NCI-H2029 (cell line): ENCODE results near the gene COPG2.

Experiments used
- DNase-seq: peaks from one replicate; lab custom pipeline; 2025; lab: John Stamatoyannopoulos, UW

Gene COPG2

DNA sequence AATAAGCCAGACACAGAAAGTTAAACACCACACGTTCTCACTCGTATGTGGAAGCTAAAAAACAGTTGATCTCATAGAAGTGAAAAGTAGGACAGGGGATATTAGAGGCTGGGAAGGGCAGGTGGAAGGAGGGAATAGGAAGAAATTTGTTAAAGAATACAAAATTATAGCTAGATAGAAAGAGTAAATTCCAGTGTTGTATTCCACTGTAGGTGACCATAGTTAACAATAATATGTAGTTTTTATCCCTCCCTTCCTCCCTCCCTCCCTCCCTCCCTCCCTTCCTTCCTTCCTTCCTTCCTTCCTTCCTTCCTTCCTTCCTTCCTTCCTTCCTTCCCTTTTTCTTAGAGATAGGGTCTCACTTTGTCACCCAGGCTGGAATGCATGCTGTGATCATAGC, 196.6 kb downstream of the COPG2 start:
- DNase-seq, result no peak

DNA sequence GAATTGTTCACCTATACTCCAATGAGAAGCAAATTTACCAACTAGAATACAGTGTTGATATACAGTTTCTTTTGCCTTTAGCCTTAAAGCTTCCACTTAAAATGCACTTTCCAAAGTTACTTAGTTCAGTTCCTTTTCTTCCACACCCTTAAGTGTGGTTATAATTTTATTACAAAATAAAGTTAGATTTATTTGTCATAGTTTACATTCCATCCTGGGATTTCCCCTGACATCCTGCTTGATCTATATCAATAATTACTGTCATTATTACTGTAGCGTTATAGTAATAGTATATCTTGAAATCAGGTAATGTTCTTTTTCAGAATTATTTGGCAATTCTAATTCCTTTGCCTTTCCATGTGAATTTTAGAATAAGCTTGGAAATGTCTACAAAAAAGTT, 199.9 kb downstream of the COPG2 start:
- DNase-seq, result no peak

DNA sequence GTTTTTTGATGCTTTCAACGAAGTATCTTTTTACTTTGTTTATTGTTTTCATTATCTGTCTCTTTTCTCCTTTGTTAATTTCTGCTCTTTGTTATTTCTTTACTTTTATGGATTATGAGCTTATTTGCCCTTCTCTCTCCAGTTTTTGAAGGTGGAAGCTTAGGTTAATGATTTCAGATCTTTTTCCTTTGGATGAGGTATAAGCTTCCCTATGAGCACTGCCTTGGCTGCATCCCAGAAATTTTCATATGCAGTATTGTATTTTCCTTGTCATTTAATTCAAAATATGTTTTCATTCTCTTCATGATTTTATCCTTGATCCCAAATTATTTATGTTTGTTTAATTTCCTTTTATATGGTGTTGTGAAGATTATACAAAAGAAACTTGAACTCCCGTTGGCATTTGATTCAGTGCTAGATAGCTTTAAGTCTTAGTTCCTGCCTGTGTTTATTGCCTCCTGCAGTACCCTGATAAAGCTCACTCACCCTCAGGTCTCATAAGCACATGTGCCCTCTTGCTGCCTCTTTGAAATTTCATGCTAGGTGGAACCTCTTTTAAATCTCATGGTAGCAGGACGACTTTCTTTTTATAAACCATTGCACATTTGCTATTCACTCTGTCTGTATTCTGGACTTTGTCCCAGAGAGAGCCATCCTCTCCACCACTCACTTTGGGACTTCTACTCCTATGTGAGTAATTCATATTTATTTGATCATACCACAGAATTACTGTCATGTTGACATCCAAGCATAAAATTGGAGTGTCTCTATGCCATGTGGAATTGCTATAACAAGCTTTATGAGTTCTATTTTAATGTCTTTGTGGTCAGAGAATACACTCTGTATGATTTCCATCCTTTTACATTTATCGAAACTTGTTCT, 204.8 kb downstream of the COPG2 start:
- DNase-seq, result no peak

DNA sequence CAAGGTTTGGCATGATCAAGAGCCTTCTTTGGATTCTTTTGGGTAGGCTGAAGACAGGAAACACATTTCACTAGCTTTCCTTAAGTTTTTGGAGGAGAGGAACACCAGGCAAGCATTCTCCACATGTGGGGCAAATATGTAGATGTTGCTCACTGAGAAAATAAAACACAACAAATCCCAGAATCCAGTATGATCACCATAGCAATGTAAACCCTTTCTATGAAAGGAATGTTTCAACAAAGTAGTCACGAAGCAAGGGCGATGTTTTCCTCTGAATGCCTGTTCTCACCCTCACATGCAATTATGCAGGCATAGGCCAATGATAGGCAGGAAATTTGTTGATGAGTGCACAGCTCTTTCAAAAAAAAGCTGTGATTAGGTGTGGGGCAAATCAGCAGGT, 207.3 kb downstream of the COPG2 start:
- no peak for DNase-seq

DNA sequence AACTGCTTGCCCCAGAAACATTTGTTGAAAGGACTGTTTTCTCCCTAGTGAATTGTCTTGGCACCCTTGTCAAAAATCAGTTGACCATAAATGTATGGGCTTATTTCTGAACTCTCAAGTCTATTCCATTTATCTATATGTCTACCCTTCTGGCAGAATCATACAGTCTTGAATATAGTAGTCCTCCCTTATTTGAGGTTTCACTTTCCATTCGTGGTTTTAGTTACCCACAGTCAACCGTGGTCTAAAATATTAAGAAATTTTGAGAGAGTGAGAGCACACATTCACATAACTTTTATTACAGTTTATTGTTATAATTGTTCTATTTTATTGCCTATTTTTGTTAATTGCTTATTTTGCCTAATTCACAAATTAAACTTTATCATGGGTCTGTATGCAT, 210.3 kb downstream of the COPG2 start:
- no peak for DNase-seq
